Endothelial cell (in vitro differentiated cells): Measurements from ENCODE around the gene SDSL. TPM values are rescaled to one million over a fixed set of nuclear protein-coding genes. Genes with fewer than 3 reads are reported as not detected.

Experiments used
- DNase-seq: peaks from one replicate; pipeline ENCODE4 v3.0.0; 2021; ENCODE audit warnings: low spot score
- H3K27ac Mint-ChIP-seq: one replicate; pipeline ENCODE4 v1.8.0; 2021; ENCODE audit warnings: mixed read lengths, inconsistent platforms; ENCODE audit not compliant: unreplicated experiment
- H3K27me3 Mint-ChIP-seq: one replicate; pipeline ENCODE4 v1.8.0; 2021; ENCODE audit warnings: mild to moderate bottlenecking, moderate library complexity, mixed read lengths, inconsistent platforms; ENCODE audit not compliant: unreplicated experiment
- H3K36me3 Mint-ChIP-seq: one replicate; pipeline ENCODE4 v1.8.0; 2021; ENCODE audit warnings: mild to moderate bottlenecking, low read depth, mixed read lengths, inconsistent platforms; ENCODE audit not compliant: unreplicated experiment
- H3K4me1 Mint-ChIP-seq: one replicate; pipeline ENCODE4 v1.8.0; 2021; ENCODE audit warnings: mild to moderate bottlenecking, mixed read lengths, inconsistent platforms; ENCODE audit not compliant: unreplicated experiment
- H3K4me3 Mint-ChIP-seq: one replicate; pipeline ENCODE4 v1.8.0; 2021; ENCODE audit warnings: mild to moderate bottlenecking, mixed read lengths, inconsistent platforms; ENCODE audit not compliant: unreplicated experiment
- H3K9me3 Mint-ChIP-seq: one replicate; pipeline ENCODE4 v1.8.0; 2021; ENCODE audit warnings: mixed read lengths, inconsistent platforms; ENCODE audit not compliant: unreplicated experiment
- long read RNA-seq: library from polyadenylated mRNA; unstranded; transcript quantifications from one replicate; pipeline ENCODE4 v2.0.0, GENCODE V29; 2020; ENCODE audit not compliant: unreplicated experiment
- total RNA-seq: library from RNA; stranded (reverse); fragmentation: NEBNext Ultra II Directional; extraction: Animal tissue kit (Norgen Biotek cat#: 25700); gene quantifications from one replicate; pipeline ENCODE4 v1.2.1, GENCODE V29; 2021; ENCODE audit not compliant: unreplicated experiment
- TF ChIP-seq, protein P1 (sequence below): fragments of 200-600 bp; sonication (generic); IDR thresholded peaks from one replicate; pipeline ENCODE4 v1.5.0; 2021; ENCODE audit warnings: antibody characterized with exemption; ENCODE audit not compliant: unreplicated experiment

The SDSL gene
- 1.3 TPM for total RNA-seq
- long read RNA-seq, result 0 reads

- H3K27me3 Mint-ChIP-seq, result peaks cover 1% of the 10 kb centered on the region
- DNase-seq, result no peak
- no peak within 1 kb of the TSS for H3K27ac Mint-ChIP-seq
- no peak within 1 kb of the TSS for H3K4me3 Mint-ChIP-seq
- TF ChIP-seq, protein P1, sequence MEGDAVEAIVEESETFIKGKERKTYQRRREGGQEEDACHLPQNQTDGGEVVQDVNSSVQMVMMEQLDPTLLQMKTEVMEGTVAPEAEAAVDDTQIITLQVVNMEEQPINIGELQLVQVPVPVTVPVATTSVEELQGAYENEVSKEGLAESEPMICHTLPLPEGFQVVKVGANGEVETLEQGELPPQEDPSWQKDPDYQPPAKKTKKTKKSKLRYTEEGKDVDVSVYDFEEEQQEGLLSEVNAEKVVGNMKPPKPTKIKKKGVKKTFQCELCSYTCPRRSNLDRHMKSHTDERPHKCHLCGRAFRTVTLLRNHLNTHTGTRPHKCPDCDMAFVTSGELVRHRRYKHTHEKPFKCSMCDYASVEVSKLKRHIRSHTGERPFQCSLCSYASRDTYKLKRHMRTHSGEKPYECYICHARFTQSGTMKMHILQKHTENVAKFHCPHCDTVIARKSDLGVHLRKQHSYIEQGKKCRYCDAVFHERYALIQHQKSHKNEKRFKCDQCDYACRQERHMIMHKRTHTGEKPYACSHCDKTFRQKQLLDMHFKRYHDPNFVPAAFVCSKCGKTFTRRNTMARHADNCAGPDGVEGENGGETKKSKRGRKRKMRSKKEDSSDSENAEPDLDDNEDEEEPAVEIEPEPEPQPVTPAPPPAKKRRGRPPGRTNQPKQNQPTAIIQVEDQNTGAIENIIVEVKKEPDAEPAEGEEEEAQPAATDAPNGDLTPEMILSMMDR, result no peak
- H3K9me3 Mint-ChIP-seq, result no peaks in the 10 kb centered on the region
- H3K4me1 Mint-ChIP-seq, result no peaks in the 10 kb centered on the region
- no peaks in the 10 kb centered on the region for H3K36me3 Mint-ChIP-seq
Measured at GRCh38 chr12:113422030-113422885, at the start of gene SDSL. Gene SDSL (plus strand): TSS chr12:113422380. CDS start chr12:113427983, 5,603 bp downstream.

DNA sequence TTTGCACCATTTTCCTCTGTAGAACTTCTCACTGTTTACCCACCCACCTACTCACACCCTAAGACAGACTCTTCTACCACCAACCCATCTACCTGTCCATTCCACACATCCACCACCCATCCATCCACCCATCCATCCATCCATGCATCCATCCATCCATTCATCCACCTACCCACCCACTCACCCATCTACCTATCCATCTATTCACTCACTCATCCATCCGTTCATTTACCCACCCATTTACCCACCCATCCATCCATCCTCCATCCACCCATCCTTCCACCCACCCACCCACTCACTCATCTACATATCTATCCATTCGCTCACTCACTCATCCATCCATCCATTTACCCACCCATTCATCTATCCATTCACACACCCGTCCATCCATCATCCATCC lies 48.7 kb upstream of the SDSL start:
- H3K4me1 Mint-ChIP-seq, result no peaks in the 10 kb centered on the region
- TF ChIP-seq, protein P1, result no peak
- no peaks in the 10 kb centered on the region for H3K9me3 Mint-ChIP-seq
- peaks cover 6% of the 10 kb centered on the region for H3K27me3 Mint-ChIP-seq
- H3K4me3 Mint-ChIP-seq, result no peak overlapping the region
- peaks cover 9% of the 10 kb centered on the region for H3K36me3 Mint-ChIP-seq
- DNase-seq, result no peak
- no peak overlapping the region for H3K27ac Mint-ChIP-seq

- Mint-ChIP-seq H3K27me3 (peaks cover 6% of the 10 kb centered on the region), H3K9me3 (no peaks in the 10 kb centered on the region), H3K4me3 (peak overlapping the region; percentile 24), H3K27ac (no peak overlapping the region), H3K36me3 (peaks cover 9% of the 10 kb centered on the region), H3K4me1 (no peaks in the 10 kb centered on the region)
- TF ChIP-seq, protein P1, result no peak
- no peak for DNase-seq
Measured at GRCh38 chr12:113373969-113374368, 48.2 kb upstream of the SDSL start.

- no peaks in the 10 kb centered on the region for H3K9me3 Mint-ChIP-seq
- no peak for DNase-seq
- peaks cover 6% of the 10 kb centered on the region for H3K27me3 Mint-ChIP-seq
- TF ChIP-seq, protein P1, result no peak
- peaks cover 9% of the 10 kb centered on the region for H3K36me3 Mint-ChIP-seq
- H3K27ac Mint-ChIP-seq, result no peak overlapping the region
- no peak overlapping the region for H3K4me3 Mint-ChIP-seq
- H3K4me1 Mint-ChIP-seq, result no peaks in the 10 kb centered on the region
Measured at GRCh38 chr12:113374823-113375428, 47.3 kb upstream of the SDSL start.

GRCh38 chr12:113378291-113378690 lies 43.9 kb upstream of the SDSL start:
- no peak for DNase-seq
- Mint-ChIP-seq H3K4me3 (no peak overlapping the region), H3K27me3 (peaks cover 4% of the 10 kb centered on the region), H3K36me3 (peaks cover 9% of the 10 kb centered on the region), H3K27ac (no peak overlapping the region), H3K4me1 (no peaks in the 10 kb centered on the region), H3K9me3 (no peaks in the 10 kb centered on the region)
- TF ChIP-seq, protein P1, result no peak
